H4 (cell line): ENCODE data around the gene CDC6. TPM values are rescaled to one million over a fixed set of nuclear protein-coding genes. Genes with fewer than 3 reads are reported as not detected.
A peak's percentile ranks its signal among the peaks of the same experiment; 100 is the strongest.

Experiments
- DNase-seq: peaks from one replicate; pipeline ENCODE4 v3.0.0-alpha.2; 2015; ENCODE audit warnings: low spot score
- total RNA-seq: library from RNA; depleted of rRNA; stranded (reverse); fragments of >200 nt; shearing (Covaris generic); gene quantifications from 2 replicates; pipeline ENCODE4 v1.2.3, GENCODE V29; 2014

Gene CDC6
- total RNA-seq, 1 experiment from 2014 or later: 62.5 TPM

DNA sequence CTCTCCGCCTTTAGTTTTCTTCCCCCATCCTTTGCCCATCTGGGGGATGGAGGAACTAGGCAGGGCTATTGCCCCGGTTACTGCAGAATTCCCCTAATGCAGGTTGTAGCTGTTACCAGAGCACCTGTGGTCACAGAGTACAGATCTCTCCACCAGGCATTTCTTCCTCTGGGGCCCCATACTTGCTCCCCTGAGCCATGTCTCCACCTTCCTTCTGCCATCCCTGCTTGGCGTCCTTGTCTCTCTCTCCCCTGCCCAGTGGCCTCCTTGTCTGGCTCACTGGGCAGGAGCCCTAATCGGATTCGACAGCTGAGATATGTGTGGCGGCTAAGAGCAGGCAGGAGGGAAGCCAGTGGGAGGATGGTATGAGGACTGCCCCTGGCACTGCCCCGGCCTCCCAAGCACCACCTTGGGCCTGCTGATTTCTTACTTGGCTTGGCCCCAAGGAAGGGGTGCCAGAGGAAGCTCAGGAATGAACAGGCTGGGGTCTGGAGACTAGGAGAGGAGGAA lies 23.3 kb downstream of the CDC6 start:
- DNase-seq: no peak

DNA sequence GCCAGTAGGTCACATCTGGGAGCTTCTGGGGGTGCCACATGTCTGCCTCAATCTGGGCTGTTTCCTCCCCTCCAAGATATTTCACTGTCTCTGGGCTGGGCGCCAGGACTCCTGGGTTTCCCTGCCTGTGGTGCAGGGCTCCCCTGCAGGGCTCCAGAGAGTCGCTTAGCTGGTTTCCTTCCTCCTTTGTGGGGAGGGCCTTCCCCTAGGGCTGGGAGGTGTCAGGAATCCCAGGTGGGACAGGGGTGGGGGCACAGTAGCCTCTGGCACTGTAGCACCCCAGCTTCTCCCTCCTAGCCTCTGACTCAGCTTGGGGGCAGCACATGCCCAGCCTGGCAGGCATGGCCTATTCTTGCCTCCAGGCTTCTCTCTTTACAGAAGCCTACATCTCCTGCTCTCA lies 23.9 kb downstream of the CDC6 start:
- no peak for DNase-seq

DNA sequence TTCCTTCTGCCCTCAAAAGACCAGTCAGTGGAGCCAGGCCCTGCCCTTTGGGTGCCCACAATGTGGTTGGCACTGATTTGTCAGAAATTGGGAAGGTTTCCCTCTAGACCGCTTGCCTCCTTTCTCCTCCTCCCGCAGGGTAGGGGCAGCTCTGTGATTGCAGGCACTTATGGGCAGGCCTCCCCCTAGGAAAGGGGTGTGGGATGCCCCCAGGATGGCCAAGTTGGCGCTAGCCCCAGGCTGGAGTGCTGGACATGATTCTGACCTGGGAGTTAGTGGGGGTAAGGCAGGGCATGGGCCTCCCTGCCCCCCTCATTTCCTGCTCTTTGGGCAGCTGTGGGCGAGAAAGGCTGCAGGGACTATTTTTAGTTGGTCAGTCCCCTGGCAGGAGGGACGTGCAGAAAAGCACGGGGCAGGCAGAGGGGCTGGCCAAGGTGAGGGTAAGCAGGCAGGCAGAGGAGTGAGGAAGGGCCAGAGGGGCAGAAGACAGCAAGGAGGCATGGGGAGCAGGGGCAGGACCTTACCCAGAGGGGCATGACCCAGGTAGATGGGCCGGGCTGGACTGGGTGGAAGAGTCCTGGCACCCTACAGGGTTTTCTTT lies 24.6 kb downstream of the CDC6 start:
- no peak for DNase-seq

DNA sequence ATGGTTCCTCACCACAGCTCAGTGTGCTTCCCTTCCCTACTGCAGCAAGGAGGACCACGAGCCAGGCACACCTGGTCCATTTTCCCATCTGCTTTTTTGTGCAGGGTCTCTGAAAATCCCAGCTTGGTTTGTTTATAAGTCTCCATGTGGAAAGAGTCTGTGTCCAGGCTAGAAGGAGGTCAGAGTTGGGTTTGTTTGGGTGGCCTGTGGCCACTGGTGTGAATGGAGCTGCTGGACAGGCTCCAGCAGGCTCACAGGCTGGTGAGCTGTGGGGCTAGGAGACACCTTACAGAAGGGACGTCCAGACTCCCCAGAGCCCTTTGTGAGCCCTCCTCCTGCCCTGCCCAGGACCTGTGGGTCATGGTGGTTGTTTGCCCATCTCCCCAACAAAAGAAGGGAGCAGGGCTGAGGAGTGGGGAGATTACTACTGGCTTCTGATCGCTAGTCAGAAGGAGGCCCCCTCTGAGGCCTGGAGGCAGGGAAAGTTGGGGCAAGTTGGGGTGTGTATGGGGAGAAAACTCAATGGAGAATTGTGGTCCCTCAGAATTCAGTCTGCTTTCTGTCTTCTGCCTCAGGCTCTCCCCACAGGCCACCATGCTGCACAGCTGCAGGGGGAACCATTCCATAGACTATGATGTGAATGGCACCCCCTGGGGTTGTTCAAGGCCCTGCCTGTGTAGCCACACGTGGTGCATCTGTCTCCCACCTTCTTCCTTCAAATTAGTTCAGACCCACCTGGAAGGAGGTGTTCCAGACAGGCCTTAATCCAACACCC lies 25.4 kb downstream of the CDC6 start:
- DNase-seq: no peak

DNA sequence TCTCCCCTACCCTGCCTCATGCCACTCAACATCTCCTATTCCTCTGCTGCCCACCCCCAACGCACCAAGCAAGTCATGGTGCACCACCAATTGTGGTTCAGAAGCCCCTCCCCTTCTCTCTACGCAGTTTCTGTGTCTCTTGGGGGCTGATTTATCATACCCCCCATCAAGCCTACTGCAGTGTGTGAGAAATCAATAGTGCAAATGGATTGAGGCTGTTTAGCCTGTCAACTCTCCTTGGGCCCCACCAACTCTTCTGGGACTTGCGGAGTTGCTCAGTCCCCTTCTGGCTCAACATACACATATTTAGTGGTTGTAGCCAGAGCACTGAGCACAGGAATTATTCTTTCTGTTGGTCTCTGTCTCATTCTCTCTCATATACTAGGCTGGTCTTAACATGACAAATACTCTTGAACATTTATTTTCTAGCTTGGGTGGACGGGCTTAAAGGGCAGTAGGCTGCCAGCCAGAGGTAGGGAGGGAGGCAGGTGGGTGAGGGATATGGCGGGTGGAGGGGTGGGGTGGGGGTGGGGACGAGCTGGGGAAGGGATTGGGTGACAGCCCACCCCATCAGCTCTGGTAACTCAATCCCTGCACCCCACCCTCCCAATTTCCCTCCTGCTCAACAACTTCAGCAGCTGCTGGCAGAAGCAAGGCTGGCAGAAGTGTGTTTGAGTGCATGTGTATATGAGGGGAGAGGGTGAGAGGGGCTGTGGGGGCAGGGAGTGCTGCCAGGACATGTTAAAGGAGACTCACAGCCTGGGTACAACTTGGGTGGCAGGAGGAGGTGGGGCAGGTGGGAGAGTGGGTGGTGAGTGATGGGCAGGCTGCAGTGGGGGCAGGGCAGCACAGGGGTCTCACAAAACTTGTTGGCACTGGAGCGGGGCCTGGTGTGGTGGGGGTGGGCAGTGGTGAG lies 26.2 kb downstream of the CDC6 start:
- peak; percentile 58 for DNase-seq

DNA sequence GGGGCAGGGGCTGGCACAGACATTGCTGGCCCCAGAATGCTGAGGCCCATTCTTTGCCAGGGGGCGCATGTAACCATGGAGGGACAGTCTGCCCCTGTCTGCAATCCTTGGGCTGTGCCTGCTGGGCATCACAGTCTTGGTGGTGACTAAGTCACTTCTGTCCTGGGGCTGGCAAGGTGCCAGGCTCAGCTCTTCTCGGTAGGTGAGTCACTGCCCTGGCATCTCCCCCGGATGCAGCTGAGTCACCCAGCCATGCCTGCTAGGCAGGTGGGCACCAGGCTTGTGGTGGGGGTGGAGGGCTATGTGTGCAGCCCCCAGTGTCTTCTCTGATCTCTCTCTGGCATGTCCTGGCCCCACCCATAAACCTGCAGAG lies 26.9 kb downstream of the CDC6 start:
- DNase-seq: peak; percentile 98

DNA sequence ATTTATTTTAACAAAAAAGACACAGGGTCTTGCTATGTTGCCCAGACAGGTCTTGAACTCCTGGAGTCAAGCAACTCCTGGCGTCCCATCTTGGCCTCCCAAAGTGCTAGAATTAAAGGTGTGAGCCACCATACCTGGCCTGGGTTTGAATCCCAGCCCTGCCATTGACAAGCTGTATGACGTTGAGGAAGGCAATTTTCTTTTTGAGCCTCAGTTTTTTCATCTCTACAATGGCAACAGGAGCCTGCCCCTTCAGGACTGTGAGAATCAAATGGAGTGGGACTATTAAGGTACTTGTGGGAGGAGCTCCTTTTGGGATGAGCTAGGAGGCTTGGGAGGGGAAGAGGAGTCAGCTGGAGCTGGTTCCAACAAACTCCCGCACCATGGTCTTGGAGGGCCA lies 27.5 kb downstream of the CDC6 start:
- DNase-seq: no peak

DNA sequence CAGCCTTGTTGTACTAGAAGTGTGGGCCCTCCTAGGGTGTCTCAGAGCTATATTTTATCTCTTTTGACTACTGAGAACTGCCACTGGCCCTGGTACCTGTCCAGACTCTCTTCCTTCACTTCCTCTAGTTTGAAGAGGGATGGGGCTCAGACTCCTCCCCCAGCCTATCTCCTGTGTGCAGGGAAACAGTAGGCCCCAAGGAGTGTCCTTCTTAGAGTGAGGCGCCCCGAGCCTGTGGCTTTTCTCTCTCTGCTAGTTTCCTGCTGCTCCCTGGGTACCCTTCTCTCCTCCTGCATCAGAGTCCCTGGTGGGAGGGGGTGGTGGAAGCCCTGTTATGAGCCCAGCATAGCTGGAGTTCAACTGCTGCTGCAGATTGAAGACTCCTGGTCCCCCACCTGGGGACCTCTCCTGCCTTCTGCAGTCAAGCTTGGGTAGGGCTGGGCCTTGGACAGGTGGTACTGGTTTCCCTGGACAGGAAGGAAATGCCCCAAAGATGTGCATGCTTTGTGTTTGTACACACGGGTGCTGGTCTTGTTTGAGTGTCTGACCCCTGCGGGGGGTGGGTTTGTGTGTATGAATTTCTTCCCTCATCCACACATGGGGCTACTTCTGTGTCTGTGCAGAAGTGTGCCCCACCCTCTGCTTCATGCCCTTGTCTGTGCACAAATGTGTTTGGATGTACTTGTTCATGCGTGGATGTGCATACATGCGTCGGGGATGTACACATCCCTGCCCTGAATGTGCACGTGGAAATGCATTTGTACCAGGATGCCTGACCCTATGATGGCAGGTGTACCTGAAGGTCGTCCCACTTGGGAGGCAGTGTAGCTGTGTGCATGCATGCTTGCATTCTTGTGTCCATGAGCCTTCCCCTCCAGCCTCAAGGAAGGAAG lies 28.2 kb downstream of the CDC6 start:
- DNase-seq: peak; percentile 20

DNA sequence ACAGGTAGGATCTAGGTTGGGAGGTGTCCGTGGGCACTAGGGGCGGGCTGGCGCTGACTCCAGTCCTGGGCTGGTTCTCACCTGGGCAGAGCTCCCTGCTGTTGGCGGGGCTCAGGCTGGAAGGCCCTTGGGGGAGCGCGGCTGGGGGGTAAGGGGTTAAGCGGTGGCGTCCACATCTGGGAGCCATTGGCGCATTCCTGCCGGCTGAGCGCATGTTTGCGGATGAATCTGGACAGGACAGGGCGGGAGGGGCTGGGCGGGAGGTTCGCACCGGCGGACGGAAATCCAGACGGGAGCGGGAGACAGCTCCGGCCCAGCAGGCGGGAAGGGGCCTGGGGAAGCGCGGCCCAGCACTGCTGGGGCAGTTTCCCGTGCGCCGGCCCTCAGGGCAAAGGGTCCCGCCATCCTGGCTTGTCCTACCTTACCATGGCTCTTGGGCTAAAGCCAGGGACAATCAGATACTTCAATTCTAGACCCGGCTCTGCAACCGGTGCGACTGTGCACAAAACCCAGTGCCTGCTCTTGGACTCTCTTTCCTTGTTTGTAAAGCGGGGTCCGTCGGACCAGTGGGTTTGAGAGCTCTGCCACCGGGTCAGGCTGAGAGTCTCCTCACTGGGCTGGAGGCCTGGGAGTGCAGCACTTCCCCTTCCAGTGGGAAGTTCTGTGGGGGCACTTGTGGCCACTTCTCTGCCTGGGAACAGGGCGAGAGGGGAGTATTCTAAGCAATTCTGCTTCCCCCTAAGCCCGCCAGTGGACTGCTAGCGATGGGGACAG lies 29.1 kb downstream of the CDC6 start:
- peak; percentile 76 for DNase-seq

DNA sequence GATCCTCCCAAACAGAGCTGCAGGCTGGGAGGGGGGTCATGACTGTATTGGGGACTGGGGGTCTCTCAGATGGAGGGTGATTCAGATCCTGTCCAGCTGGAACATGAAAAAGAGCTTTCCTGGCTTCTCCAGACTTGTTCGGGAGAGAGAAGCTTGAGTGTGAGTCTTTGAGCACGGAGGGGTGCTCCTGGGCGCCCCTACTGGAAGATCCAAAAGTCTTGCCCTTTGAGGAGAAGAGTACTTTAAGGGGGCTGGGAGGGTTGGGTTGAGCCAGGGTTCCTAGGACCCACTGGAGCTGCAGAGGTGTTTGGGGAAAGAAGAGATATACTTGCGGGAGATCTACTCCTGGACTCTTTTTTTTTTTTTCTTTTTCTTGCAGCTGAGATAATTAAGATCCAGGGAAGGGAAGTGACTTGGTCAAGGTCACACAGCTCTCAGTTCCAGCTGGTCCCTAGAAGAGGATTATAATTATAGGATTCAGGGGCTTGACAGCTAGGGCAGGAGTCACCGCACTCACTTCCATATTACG lies 29.7 kb downstream of the CDC6 start:
- peak; percentile 69 for DNase-seq

DNA sequence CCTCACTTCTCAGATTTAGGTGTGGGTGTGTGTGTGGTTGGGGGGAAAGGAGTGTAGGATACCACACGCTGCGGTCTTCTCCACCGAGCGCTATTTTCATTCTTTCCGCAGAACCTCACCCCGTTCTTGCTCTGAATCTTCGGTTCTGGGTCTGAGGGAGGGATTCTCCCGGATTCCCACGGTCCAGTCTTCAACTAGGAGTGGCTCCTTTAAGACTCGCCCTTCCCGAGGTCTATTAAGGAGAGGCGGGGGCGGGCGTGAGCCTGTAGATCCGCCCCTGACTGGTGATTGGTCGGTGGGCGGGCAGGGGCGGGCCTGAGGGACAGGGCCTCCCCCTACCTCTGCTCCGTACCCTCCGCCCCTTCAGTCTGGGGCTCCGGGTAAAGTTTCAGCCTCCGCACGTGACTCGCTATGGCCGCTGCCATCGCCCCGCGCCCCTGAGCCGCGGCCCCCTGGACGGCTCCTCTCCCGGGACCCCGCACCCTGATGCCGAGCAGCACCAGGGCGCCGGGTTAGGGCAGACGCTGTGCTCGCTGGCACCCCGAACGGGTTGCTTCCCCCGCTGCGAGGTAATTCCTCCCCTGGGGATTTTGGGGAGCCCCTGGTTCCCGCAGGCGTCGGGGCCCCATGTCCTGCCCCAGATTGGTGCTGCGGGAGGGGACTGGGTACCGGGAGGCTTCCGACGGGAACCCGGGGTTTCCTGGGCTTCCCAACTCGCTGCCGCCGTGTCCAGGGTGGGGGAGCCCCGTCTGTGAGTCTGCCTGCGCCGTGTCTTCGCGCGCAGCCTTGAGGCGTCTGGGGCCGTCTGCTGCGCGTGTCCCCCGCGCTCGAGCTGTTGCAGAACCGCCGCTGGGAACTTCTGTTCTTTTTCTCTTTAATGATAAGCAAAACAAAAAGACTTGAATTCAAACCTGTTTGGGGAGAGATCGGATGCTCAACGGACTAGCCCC lies 30.5 kb downstream of the CDC6 start:
- peak; percentile 93 for DNase-seq

DNA sequence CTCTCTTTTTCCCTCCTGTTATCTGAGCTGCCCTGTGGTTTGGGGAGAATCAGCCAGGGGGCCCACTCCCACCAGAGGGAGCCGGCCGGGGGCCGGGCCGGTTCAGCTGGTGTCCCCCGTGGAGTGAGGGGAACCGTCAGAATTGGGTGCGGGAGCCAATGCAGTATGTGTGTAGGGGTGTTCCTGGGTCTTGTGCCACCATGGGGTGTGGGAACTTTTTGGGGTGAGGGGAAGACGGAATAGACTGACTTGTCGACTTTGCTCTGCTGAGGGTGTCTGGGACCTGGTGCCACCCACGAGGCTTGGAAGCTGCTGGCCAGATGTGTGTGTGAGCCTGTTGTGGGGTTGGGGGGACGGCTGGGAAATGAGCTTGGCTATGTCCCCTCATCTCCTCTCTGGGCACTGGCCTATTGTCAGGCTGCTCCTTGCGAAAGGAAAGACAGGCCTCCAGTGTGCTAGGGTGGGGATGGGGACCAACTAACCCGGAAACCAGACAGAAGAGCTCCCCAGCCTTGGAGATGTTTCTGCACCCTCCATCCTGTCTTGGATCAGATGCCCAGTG lies 31.2 kb downstream of the CDC6 start:
- no peak for DNase-seq

DNA sequence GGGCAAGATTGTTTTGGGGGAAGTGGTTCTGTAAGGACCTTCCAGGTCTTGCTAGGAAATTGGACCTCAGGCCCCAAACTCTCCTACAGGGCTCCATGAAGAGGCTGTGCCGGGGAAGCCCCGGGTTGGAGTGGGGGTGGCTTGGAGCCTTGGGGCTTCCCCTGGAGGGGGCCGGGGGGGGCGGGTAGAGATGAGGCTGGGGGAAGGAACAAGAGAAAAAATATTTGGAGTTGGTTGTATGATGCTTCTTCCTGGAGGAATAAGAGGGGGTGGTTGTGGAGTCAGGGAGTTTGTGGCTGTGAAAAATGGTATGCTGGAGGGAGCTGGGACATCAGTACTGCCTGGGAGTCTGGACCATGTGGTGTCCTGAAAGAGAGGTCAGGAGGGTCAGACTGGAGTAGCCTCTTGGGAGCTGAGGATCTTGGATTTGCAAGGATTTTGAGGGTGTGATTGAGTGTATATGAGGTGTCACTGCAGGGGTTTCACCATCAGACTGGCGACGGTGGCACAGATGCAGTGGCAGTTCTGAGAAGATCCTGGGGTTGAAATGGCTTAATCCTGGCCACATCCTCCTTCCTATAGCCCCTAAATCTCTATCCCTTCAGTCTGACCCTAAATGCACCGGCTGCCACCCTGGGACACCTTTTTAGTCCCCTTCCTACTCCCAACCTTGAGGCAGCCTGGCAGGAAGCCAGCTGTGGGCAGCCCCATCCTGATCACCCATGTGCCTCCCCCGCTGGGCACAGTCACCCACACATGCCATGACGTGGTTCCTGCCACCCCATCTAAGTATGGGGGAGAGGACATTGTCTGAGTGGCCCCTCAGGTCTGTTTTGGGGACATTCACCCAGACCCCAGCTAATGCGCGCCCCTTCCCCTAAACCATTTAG lies 32.2 kb downstream of the CDC6 start:
- DNase-seq: peak; percentile 23

DNA sequence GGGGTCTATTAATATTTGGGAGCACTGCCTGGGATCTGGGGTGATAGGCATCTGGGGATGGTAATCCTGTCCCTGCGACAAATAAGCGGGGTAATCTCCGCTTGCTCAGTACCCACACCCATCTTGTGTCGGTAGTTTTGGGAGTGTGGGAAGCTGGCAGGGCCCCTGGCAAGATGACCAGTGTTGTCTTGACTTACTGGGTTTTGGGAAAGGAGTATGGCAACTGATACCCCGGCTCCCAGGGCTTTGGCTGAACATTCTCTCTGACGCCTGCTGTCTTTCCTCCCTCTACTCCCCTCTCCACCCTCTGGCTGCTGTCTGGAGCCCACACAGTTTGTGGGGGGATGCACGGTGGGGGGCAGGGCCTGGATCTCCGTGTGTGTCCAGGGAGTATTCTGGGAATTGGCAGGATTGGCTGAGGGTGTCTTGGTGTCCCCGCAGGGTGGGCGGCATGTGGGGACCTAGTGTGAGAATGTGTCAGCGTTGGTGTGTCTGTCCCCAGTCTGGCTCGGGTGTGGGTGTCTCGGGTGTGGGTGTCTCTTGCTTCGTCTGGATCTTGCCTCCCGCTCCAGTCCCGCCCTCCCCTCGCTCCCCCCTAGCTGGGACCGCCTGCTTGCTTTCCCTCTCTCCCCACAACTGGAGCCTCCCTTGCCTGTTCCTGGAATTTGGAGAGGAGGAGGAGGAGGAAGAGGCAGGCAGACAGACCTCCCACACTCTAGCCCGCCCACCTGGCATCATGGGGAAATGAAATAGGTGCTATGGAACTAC lies 33.3 kb downstream of the CDC6 start:
- peak; percentile 58 for DNase-seq

DNA sequence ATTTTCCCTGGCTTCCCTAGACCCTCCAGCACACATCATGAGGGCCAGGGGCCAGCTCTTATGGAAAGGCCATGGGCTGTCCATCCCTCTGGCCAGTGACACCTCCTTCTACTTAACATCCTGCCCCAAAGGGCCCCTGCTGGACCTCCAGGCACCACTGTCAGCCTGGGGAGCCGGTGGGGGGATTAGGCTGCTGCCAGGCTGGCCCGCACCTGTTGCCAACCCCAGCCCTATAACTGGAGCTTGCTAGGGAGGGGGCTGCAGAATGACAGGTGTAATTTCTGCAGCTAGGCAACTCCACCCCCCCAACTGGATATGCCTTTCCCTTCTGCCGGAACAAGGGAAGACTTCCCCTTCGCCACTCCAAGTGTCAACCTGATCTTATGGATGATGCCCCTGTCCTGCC lies 33.8 kb downstream of the CDC6 start:
- DNase-seq: no peak

DNA sequence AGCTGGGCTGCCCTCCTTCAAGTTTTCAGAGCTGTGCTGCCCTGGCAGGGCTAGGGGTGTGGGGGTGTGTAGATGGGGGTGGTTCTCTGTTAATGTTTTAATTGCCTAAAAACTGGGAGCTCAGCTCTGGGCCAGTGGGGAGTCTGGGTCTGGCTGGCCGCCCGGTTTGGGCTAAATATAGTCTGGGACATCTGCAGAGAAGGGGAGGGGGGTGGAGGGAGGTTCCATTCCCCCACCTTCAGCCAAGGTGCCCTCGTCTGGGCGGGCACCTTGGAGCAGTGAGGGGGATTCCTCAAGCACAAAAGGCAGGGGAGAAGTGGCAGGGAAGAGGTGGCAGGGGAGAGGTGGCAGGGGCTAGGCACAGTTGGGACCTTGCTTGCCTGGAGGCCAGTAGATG lies 34.3 kb downstream of the CDC6 start:
- DNase-seq: no peak
